Measurements from ENCODE around the gene NEGR1. TPM values are rescaled to one million over a fixed set of nuclear protein-coding genes. Genes with fewer than 3 reads are reported as not detected.

The NEGR1 gene
- total and polyA plus RNA-seq, 12 donors = 2.3 to 18.3 (median 5.2) TPM

DNA sequence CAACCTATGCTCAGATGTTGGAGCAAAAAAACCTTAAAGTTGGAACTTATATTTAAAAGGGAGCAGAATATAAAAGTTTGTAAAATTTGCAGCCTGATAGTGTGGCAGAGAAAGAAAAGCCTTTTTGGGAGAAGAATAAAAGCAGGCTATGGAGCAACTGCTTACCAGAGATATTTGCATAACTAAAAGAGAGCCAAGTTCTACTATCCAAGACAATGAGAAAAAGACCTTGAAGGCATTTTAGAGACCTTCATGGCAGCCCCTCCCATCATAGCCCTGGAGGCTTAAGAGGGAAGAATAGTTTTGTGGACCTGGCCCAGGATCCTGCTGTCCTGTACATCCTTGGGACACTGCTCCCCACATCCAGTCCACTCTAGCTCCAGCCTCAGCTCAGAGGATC is 889.0 kb downstream of the NEGR1 start:
- no peak for DNase-seq
- Histone ChIP-seq H3K4me3 (no peak overlapping the region), H3K9me3 (peaks cover 0 to 53% (median 8%) of the 10 kb centered on the region in 11 donors), H3K27me3 (no peaks in the 10 kb centered on the region), H3K36me3 (no peaks in the 10 kb centered on the region), H3K27ac (no peak overlapping the region), H3K4me1 (no peaks in the 10 kb centered on the region)
- ATAC-seq = no peak
- intact Hi-C loops (cut with DNase I) = no loop called here
- TF ChIP-seq, protein P1, sequence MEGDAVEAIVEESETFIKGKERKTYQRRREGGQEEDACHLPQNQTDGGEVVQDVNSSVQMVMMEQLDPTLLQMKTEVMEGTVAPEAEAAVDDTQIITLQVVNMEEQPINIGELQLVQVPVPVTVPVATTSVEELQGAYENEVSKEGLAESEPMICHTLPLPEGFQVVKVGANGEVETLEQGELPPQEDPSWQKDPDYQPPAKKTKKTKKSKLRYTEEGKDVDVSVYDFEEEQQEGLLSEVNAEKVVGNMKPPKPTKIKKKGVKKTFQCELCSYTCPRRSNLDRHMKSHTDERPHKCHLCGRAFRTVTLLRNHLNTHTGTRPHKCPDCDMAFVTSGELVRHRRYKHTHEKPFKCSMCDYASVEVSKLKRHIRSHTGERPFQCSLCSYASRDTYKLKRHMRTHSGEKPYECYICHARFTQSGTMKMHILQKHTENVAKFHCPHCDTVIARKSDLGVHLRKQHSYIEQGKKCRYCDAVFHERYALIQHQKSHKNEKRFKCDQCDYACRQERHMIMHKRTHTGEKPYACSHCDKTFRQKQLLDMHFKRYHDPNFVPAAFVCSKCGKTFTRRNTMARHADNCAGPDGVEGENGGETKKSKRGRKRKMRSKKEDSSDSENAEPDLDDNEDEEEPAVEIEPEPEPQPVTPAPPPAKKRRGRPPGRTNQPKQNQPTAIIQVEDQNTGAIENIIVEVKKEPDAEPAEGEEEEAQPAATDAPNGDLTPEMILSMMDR (IDR thresholded peaks at IDR 0.05) = no peak

DNA sequence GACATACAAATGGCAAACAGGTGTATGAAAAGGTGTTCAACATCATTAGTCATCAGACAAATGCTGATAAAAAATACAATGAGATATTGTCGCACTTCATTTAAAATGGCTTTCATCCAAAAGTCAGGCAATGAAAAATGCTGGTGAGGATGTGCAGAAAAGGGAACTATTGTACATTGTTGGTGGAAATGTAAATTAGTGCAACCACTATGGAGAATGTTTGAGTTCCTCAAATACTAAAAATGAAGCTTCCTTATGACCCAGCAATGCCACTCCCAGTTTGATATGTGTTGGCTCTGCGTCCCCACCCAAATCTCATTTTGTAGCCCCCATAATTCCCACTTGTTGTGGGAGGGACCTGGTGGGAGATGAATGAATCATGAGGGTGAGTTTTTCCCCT is 891.8 kb downstream of the NEGR1 start:
- 79 to 82% methylated on average over 2 of the region's 2 CpGs for WGBS, 2 donors
- Histone ChIP-seq H3K4me1 (no peaks in the 10 kb centered on the region), H3K27me3 (no peaks in the 10 kb centered on the region), H3K36me3 (no peaks in the 10 kb centered on the region), H3K27ac (no peak overlapping the region), H3K4me3 (no peak overlapping the region), H3K9me3 (peaks cover 0 to 77% (median 22%) of the 10 kb centered on the region in 11 donors)
- ATAC-seq (no peak), DNase-seq (no peak)
- TF ChIP-seq, protein P1 (IDR thresholded peaks at IDR 0.05) = no peak
- intact Hi-C loops (cut with DNase I) = no loop called here

DNA sequence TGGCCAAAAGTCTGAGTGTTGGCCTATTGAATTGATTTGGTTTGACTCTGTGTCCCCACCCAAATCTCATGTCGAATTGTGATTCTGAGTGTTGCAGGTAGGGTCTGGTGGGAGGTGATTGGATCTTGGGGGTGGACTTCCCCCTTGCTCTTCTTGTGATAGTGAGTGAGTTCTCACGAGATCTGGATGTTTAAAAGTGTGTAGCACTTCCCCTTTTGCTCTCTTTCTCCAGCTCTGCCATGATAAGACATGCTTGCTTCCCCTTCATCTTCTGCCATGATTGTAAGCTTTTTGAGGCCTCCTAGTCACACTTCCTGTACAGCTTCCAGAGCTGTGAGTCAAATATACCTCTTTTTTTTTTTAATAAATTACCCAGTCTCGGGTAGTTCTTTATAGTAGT is 904.5 kb downstream of the NEGR1 start:
- no peak for DNase-seq
- no peak overlapping the region for H3K27ac ChIP-seq
- H3K36me3 ChIP-seq = no peaks in the 10 kb centered on the region
- peaks cover 0 to 12% (median 0%) of the 10 kb centered on the region in 11 donors for H3K9me3 ChIP-seq
- H3K4me1 ChIP-seq = no peaks in the 10 kb centered on the region
- no peak overlapping the region for H3K4me3 ChIP-seq
- TF ChIP-seq, protein P1 (IDR thresholded peaks at IDR 0.05) = no peak
- WGBS, 2 donors = 56 to 75% methylated on average over 3 of the region's 3 CpGs
- no peaks in the 10 kb centered on the region for H3K27me3 ChIP-seq
- ATAC-seq = no peak
- intact Hi-C loops (cut with DNase I) = no loop called here

DNA sequence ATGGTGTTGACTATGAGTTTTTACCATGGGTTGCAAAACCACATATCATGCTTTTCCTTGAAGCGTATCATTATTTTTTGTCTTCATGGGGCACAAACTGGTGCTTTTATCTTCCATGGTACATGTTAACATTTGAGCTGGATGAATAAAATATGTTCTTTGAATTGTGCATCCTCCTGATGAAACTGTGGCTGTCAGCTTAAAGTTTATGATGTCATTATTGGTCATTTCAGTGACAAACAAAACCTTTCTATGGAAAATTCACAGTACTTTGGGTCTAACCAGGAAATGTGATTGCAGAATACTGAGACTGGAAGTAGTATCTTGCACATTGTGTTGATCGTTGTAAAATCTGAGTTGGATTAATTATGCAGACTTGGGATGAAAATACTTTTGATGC is 909.8 kb downstream of the NEGR1 start:
- Histone ChIP-seq H3K4me3 (no peak overlapping the region), H3K36me3 (no peaks in the 10 kb centered on the region), H3K9me3 (peaks cover 0 to 4% (median 0%) of the 10 kb centered on the region in 11 donors), H3K4me1 (no peaks in the 10 kb centered on the region), H3K27ac (no peak overlapping the region), H3K27me3 (no peaks in the 10 kb centered on the region)
- intact Hi-C loops (cut with DNase I) = no loop called here
- DNase-seq (no peak), ATAC-seq (no peak)
- TF ChIP-seq, protein P1 (IDR thresholded peaks at IDR 0.05) = no peak
- 82 to 83% methylated on average over 2 of the region's 2 CpGs for WGBS, 2 donors

All from heart right ventricle (tissue), 16 donors.